ENCODE results near the gene DIS3L. TPM values are rescaled to one million over a fixed set of nuclear protein-coding genes. Genes with fewer than 3 reads are reported as not detected.

DIS3L gene
- total RNA-seq, 2 donors from 2014 or later: 17.2 to 19.9 TPM

GRCh38 chr15:66278671-66279070 lies 14.7 kb upstream of the DIS3L start:
- no peak for TF ChIP-seq CTCF (IDR thresholded peaks at IDR 0.05)
- Histone ChIP-seq H3K27me3 (no peaks in the 10 kb centered on the region), H3K9ac (ENCODE audit: low read depth in 2 of 2, low read length in 2 of 2) (no peak overlapping the region), H3K9me3 (no peaks in the 10 kb centered on the region), H3K36me3 (no peaks in the 10 kb centered on the region), H3K4me3 (no peak overlapping the region), H3K27ac (no peak overlapping the region), H3K4me1 (no peaks in the 10 kb centered on the region)
- no peak for DNase-seq
- intact Hi-C loops (cut with DNase I): no loop called here

GRCh38 chr15:66284271-66284670 lies 9.1 kb upstream of the DIS3L start:
- no peak overlapping the region for H3K4me3 ChIP-seq
- no peaks in the 10 kb centered on the region for H3K9me3 ChIP-seq
- DNase-seq: no peak
- intact Hi-C loops (cut with DNase I): no loop called here
- H3K27ac ChIP-seq: no peak overlapping the region
- no peak overlapping the region for H3K9ac ChIP-seq (ENCODE audit: low read depth in 2 of 2, low read length in 2 of 2)
- TF ChIP-seq CTCF (IDR thresholded peaks at IDR 0.05): no peak
- H3K27me3 ChIP-seq: no peaks in the 10 kb centered on the region
- no peaks in the 10 kb centered on the region for H3K4me1 ChIP-seq
- H3K36me3 ChIP-seq: no peaks in the 10 kb centered on the region

GRCh38 chr15:66285533-66286280 lies 7.7 kb upstream of the DIS3L start:
- H3K9ac ChIP-seq (ENCODE audit: low read depth in 2 of 2, low read length in 2 of 2): no peak overlapping the region
- TF ChIP-seq CTCF (IDR thresholded peaks at IDR 0.05): no peak
- H3K4me3 ChIP-seq: no peak overlapping the region
- no peaks in the 10 kb centered on the region for H3K36me3 ChIP-seq
- H3K4me1 ChIP-seq: no peaks in the 10 kb centered on the region
- H3K9me3 ChIP-seq: no peaks in the 10 kb centered on the region
- no peaks in the 10 kb centered on the region for H3K27me3 ChIP-seq
- intact Hi-C loops (cut with DNase I): loop anchor here (5.0 kb wide), 2 partner anchors 33 to 303 kb away; partner anchors contain the start of gene MEGF11
- no peak for DNase-seq
- no peak overlapping the region for H3K27ac ChIP-seq

- peak; percentile 60 for TF ChIP-seq CTCF (IDR thresholded peaks at IDR 0.05)
- Histone ChIP-seq H3K4me1 (peaks cover 4% of the 10 kb centered on the region), H3K9me3 (no peaks in the 10 kb centered on the region), H3K4me3 (no peak overlapping the region), H3K36me3 (no peaks in the 10 kb centered on the region), H3K27ac (no peak overlapping the region), H3K9ac (ENCODE audit: low read depth in 2 of 2, low read length in 2 of 2) (no peak overlapping the region), H3K27me3 (no peaks in the 10 kb centered on the region)
- DNase-seq: no peak
- intact Hi-C loops (cut with DNase I): loop anchor here (5.0 kb wide), 2 partner anchors 35 to 305 kb away; partner anchors contain the start of gene MEGF11
Observed at GRCh38 chr15:66287461-66288057, 5.8 kb upstream of the DIS3L start.

GRCh38 chr15:66288093-66288492 lies 5.3 kb upstream of the DIS3L start:
- Histone ChIP-seq H3K36me3 (no peaks in the 10 kb centered on the region), H3K9me3 (no peaks in the 10 kb centered on the region), H3K4me3 (no peak overlapping the region), H3K27ac (no peak overlapping the region), H3K9ac (ENCODE audit: low read depth in 2 of 2, low read length in 2 of 2) (no peak overlapping the region), H3K27me3 (no peaks in the 10 kb centered on the region), H3K4me1 (peaks cover 4% of the 10 kb centered on the region)
- DNase-seq: no peak
- intact Hi-C loops (cut with DNase I): loop anchor here (5.0 kb wide), 2 partner anchors 36 to 306 kb away; partner anchors contain the start of gene MEGF11
- TF ChIP-seq CTCF (IDR thresholded peaks at IDR 0.05): no peak
